GM23248 (cell line): ENCODE measurements around the gene GPC3. TPM values are rescaled to one million over a fixed set of nuclear protein-coding genes. Genes with fewer than 3 reads are reported as not detected.

Source experiments
- DNase-seq: peaks from one replicate; pipeline ENCODE4 v3.0.0-alpha.2; 2015
- H2AFZ ChIP-seq: fragments of 200-600 bp; sonication (generic); 2 replicates; pipeline ENCODE4 v1.6.1; 2016; ENCODE audit warnings: antibody characterized with exemption
- H3F3A ChIP-seq: fragments of 200-600 bp; sonication (generic); 2 replicates; pipeline ENCODE4 v1.6.1; 2016; ENCODE audit warnings: mild to moderate bottlenecking, antibody characterized with exemption, mixed run types; ENCODE audit not compliant: insufficient read depth
- H3K27ac ChIP-seq: fragments of 200-600 bp; sonication (generic); 2 replicates; pipeline ENCODE4 v1.5.1; 2016; ENCODE audit warnings: mild to moderate bottlenecking
- H3K27me3 ChIP-seq: fragments of 200-600 bp; sonication (generic); replicated peaks from 2 replicates; pipeline ENCODE4 v1.6.1; 2016; ENCODE audit warnings: mild to moderate bottlenecking; ENCODE audit not compliant: insufficient read depth
- H3K36me3 ChIP-seq: fragments of 200-600 bp; sonication (generic); 2 replicates; pipeline ENCODE4 v1.6.1; 2016; ENCODE audit warnings: low read depth, mild to moderate bottlenecking
- H3K4me1 ChIP-seq: fragments of 200-600 bp; sonication (generic); 2 replicates; pipeline ENCODE4 v1.6.1; 2016; ENCODE audit warnings: mild to moderate bottlenecking; ENCODE audit not compliant: insufficient read depth
- H3K4me2 ChIP-seq: fragments of 200-600 bp; sonication (generic); one replicate; pipeline ENCODE4 v1.6.1; 2016; ENCODE audit warnings: mild to moderate bottlenecking; ENCODE audit not compliant: unreplicated experiment
- H3K4me3 ChIP-seq: fragments of 200-600 bp; sonication (generic); 2 replicates; pipeline ENCODE4 v1.5.1; 2016; ENCODE audit warnings: mild to moderate bottlenecking
- H3K79me2 ChIP-seq: fragments of 200-600 bp; sonication (generic); 2 replicates; pipeline ENCODE4 v1.6.1; 2016; ENCODE audit warnings: mild to moderate bottlenecking; ENCODE audit not compliant: insufficient read depth
- H3K9ac ChIP-seq: fragments of 200-600 bp; sonication (generic); 2 replicates; pipeline ENCODE4 v1.6.1; 2016; ENCODE audit warnings: mild to moderate bottlenecking
- H3K9me2 ChIP-seq: fragments of 200-600 bp; sonication (generic); 2 replicates; pipeline ENCODE4 v1.6.1; 2016; ENCODE audit warnings: mixed run types, mild to moderate bottlenecking, moderate library complexity; ENCODE audit not compliant: insufficient read depth
- H3K9me3 ChIP-seq: fragments of 200-600 bp; sonication (generic); one replicate; pipeline ENCODE4 v1.6.1; 2017; ENCODE audit warnings: low read depth
- H4K20me1 ChIP-seq: fragments of 200-600 bp; sonication (generic); 2 replicates; pipeline ENCODE4 v1.6.0; 2016; ENCODE audit not compliant: insufficient read depth
- EZH2 ChIP-seq: fragments of 200-600 bp; sonication (generic); IDR thresholded peaks from 2 replicates; pipeline ENCODE4 v1.6.1; 2018; ENCODE audit warnings: antibody characterized with exemption, mild to moderate bottlenecking; ENCODE audit not compliant: insufficient read depth, poor library complexity, severe bottlenecking
- EZH2phosphoT487 ChIP-seq: fragments of 200-600 bp; sonication (generic); IDR thresholded peaks from 2 replicates; pipeline ENCODE4 v1.6.1; 2018; ENCODE audit warnings: antibody characterized with exemption, moderate library complexity, mild to moderate bottlenecking, low read depth; ENCODE audit not compliant: insufficient read depth
- WGBS, 2 experiments: methylation state at CpG; one replicate each; pipeline ENCODE4 v1.1.6; 2015 to 2017; ENCODE audit warnings: low lambda C conversion rate in 2 of 2, low coverage in 1 of 2; ENCODE audit errors: missing lambda C conversion rate in 2 of 2; 5-methylcytosine and 5-hydroxymethylcytosine counted together
- in situ Hi-C: fragments of 300-500 bp; cut with MboI; formaldehyde crosslinking; loops from 2 replicates; pipeline ENCODE4 v1.15.0; 2020
- polyA plus RNA-seq: library from polyadenylated mRNA; unstranded; fragments of >200 nt; fragmentation: Nextera tagmentation; extraction: Ambion mirVana; gene quantifications from 2 replicates; pipeline ENCODE4 v1.2.1, GENCODE V29; 2016
- total RNA-seq: library from RNA; depleted of rRNA; stranded (reverse); fragments of >200 nt; shearing (Covaris generic); gene quantifications from 2 replicates; pipeline ENCODE4 v1.2.3, GENCODE V29; 2014

GPC3 gene
- total and polyA plus RNA-seq, 2 experiments from 2014 or later = not detected

DNA sequence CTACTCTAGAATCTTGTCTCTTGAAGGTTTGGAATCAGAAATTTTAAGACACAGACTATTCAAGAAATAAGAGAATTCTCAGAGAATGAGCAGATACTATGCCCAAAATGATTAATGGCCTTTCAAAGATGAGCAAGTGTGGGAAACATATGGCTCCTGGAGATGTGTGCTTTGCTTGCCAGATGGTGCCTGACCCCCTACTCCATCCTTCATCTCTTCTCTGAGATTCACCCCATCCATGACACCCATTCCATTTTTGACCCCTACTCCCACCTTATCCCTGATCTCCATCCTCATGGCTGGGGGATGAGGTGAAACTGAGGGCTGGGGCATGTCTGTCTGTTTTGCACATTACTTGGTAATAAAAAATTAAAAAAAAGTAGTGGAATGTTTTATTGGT lies 75.5 kb downstream of the GPC3 start:
- Histone ChIP-seq H3F3A (no peaks in the 10 kb centered on the region), H3K79me2 (no peaks in the 10 kb centered on the region), H3K4me1 (no peaks in the 10 kb centered on the region), H3K9me3 (no peaks in the 10 kb centered on the region), H3K4me3 (no peak overlapping the region), H4K20me1 (no peaks in the 10 kb centered on the region), H3K9me2 (no peaks in the 10 kb centered on the region), H3K36me3 (no peaks in the 10 kb centered on the region), H3K4me2 (no peak overlapping the region), H3K27me3 (no peaks in the 10 kb centered on the region), H2AFZ (no peak overlapping the region), H3K27ac (no peak overlapping the region), H3K9ac (no peak overlapping the region)
- DNase-seq = no peak
- TF ChIP-seq EZH2phosphoT487 = no peak
- TF ChIP-seq EZH2 = no peak
- in situ Hi-C loops = no loop called here

DNA sequence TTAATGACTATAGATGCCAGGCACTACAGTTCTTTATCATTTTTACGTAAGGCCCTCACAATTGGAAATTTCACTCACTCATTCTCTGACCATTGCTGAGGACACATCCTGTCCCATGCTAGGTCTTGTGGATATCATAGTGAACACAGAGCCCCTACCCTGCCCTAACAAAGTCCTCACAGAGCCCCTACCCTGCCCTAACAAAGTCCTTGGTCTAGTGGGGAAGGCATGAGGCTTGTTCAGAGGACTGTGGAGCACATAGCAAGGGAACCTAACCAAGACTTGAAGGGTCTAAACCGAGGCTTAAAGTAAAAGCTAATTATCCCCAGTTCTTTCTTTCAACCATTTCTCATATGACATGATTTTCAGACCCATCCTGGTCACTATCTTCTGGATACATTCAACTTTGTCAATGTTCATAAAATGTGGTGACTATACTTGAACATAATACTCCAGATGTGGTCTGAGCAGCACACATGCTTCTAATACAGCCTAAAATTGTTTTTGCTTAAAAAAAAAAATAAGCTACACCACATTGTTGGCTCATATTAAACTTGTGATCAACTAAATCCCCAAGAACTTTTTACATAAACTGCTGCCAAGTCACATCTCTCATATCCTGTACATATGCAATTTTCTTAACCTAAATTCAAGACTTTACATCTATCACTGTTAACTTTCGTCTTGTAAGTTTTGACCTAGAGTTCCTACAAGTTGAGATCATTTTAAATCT lies 77.0 kb downstream of the GPC3 start:
- H4K20me1 ChIP-seq = no peaks in the 10 kb centered on the region
- no peak overlapping the region for H3K9ac ChIP-seq
- DNase-seq = no peak
- no peaks in the 10 kb centered on the region for H3K9me3 ChIP-seq
- H2AFZ ChIP-seq = no peak overlapping the region
- no peak overlapping the region for H3K27ac ChIP-seq
- WGBS, 2 experiments = 22% methylated on average over 3 of the region's 3 CpGs
- H3K79me2 ChIP-seq = no peaks in the 10 kb centered on the region
- in situ Hi-C loops = no loop called here
- no peaks in the 10 kb centered on the region for H3K36me3 ChIP-seq
- no peaks in the 10 kb centered on the region for H3K9me2 ChIP-seq
- no peak overlapping the region for H3K4me3 ChIP-seq
- no peaks in the 10 kb centered on the region for H3K27me3 ChIP-seq
- H3K4me2 ChIP-seq = no peak overlapping the region
- no peak for TF ChIP-seq EZH2
- TF ChIP-seq EZH2phosphoT487 = no peak
- no peaks in the 10 kb centered on the region for H3F3A ChIP-seq
- H3K4me1 ChIP-seq = no peaks in the 10 kb centered on the region

- no peak for DNase-seq
- H3K79me2 ChIP-seq = no peaks in the 10 kb centered on the region
- WGBS, 2 experiments = 0 to 2% methylated on average over 2 of the region's 2 CpGs
- TF ChIP-seq EZH2phosphoT487 (no peak), EZH2 (no peak)
- H4K20me1 ChIP-seq = no peaks in the 10 kb centered on the region
- no peak overlapping the region for H3K4me3 ChIP-seq
- no peaks in the 10 kb centered on the region for H3F3A ChIP-seq
- no peak overlapping the region for H3K9ac ChIP-seq
- in situ Hi-C loops = no loop called here
- no peak overlapping the region for H3K27ac ChIP-seq
- H3K9me2 ChIP-seq = no peaks in the 10 kb centered on the region
- no peak overlapping the region for H3K4me2 ChIP-seq
- H3K36me3 ChIP-seq = no peaks in the 10 kb centered on the region
- no peaks in the 10 kb centered on the region for H3K27me3 ChIP-seq
- no peaks in the 10 kb centered on the region for H3K4me1 ChIP-seq
- H2AFZ ChIP-seq = no peak overlapping the region
- H3K9me3 ChIP-seq = no peaks in the 10 kb centered on the region
These were observed 77.8 kb downstream of the GPC3 start for GRCh38 chrX:133907606-133908005.

DNA sequence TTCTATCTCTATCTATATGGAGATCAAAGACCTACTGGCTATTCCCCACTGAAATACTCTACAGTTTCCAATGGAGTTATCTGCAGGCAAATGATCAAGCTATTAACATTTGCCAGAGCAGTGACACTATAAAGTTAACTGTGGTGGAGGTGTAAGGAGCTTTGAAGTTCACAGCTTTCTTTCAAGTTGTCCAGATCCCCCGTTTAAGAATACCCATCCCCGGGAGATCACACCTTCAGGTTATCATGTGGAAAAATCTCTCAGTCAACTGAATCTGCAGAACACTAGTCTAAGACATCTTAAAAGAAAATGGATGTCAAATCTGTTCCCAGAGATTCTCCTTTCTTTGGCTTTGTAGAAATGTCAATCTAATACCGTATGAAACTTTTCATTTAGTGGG lies 80.1 kb downstream of the GPC3 start:
- Histone ChIP-seq H3K4me3 (no peak overlapping the region), H3K4me1 (no peaks in the 10 kb centered on the region), H3K9ac (no peak overlapping the region), H3K79me2 (no peaks in the 10 kb centered on the region), H3K9me2 (no peaks in the 10 kb centered on the region), H2AFZ (no peak overlapping the region), H3F3A (no peaks in the 10 kb centered on the region), H3K4me2 (no peak overlapping the region), H4K20me1 (no peaks in the 10 kb centered on the region), H3K9me3 (no peaks in the 10 kb centered on the region), H3K36me3 (no peaks in the 10 kb centered on the region), H3K27ac (no peak overlapping the region), H3K27me3 (no peaks in the 10 kb centered on the region)
- WGBS, 2 experiments = 37 to 40% methylated on average over 3 of the region's 3 CpGs
- in situ Hi-C loops = no loop called here
- no peak for DNase-seq
- TF ChIP-seq EZH2phosphoT487 = no peak
- TF ChIP-seq EZH2 = no peak

DNA sequence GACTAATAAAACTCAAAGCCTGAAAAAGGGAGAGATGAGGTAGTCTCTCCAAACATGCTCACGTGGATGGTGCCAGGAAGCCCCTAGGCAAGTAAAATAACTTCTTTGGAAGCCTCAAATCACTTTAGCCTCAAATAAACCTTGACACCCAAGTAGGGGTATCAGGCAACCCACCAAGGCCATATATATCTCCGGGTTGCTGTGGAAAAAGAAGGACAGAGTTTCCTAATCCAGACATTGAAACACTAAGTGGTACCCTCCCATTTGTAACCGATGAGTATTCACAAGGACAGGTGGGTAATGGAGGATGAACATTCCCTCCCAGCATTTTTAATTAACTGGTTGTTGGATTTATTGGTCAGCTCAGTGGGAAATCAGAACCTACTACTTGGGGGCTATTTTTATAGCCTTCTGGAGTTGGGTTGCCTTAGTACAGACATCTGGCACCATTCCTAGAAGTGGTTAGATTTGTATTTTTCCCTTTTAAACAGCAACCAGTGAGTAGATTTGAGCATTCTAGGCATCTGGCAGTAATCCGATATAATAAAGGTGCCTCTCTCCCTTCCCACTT lies 87.7 kb downstream of the GPC3 start:
- Histone ChIP-seq H3K4me1 (no peaks in the 10 kb centered on the region), H3K36me3 (no peaks in the 10 kb centered on the region), H3F3A (no peaks in the 10 kb centered on the region), H4K20me1 (no peaks in the 10 kb centered on the region), H2AFZ (no peak overlapping the region), H3K9me3 (no peaks in the 10 kb centered on the region), H3K9ac (no peak overlapping the region), H3K4me2 (no peak overlapping the region), H3K4me3 (no peak overlapping the region), H3K27me3 (no peaks in the 10 kb centered on the region), H3K9me2 (no peaks in the 10 kb centered on the region), H3K27ac (no peak overlapping the region), H3K79me2 (no peaks in the 10 kb centered on the region)
- TF ChIP-seq EZH2phosphoT487 = no peak
- no peak for TF ChIP-seq EZH2
- WGBS, 2 experiments = 19 to 28% methylated on average over 3 to 4 of the region's 4 CpGs
- no peak for DNase-seq
- in situ Hi-C loops = no loop called here
